ENCODE results near the gene SMAD7. TPM values are rescaled to one million over a fixed set of nuclear protein-coding genes. Genes with fewer than 3 reads are reported as not detected.

The SMAD7 gene
- total RNA-seq, 1 donor from 2014 or later: 24.3 TPM

DNA sequence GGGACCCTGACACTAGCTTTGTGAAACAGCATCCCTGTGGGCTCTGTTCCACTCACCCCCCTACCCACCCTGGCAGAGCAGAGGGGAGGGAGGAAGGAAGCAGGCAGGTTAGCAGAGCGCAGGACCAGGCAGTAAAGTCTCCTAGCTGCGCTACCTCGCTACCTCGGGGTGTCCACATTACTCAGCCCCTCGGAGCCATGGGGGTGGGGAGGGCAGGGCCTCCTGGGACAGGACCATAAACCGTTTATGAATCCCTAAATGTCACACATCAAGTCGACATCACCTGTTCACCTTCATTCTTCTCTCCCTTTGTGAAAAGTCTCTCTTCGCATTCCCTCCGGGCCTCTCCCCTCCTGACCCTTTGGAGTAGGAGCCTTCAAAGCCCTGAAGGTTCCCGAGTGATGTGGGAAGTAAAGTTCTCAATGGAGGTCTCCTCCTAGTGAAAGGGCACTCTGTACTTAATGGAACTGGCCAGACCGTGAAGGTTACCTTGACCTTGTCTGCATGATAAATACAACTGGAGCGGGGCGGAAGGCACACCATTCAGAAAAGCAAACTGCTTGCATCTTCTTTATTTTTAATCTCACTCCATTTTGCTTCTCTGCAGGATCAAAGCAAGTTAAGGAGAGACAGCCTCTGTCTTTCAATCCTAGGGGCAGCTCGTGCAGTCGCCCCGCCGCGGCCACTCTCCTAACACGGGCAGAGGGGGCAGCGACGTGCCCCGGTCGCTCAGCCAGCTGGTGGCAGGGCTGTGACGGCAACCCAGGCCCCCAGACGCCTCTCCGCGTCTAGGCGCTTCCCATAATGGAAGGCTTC is 23.7 kb upstream of the SMAD7 start:
- Mint-ChIP-seq H3K9me3 (ENCODE audit: low read depth) (no peaks in the 10 kb centered on the region), H3K27me3 (peaks cover 17% of the 10 kb centered on the region), H3K27ac (peak overlapping the region; percentile 96), H3K4me3 (ENCODE audit: low read depth) (peak overlapping the region; percentile 78), H3K4me1 (ENCODE audit: low read depth) (peaks cover 17% of the 10 kb centered on the region), H3K36me3 (ENCODE audit: insufficient read depth) (no peaks in the 10 kb centered on the region)
- DNase-seq (ENCODE audit: low spot score, unreplicated experiment): no peak
- TF ChIP-seq, protein P1, sequence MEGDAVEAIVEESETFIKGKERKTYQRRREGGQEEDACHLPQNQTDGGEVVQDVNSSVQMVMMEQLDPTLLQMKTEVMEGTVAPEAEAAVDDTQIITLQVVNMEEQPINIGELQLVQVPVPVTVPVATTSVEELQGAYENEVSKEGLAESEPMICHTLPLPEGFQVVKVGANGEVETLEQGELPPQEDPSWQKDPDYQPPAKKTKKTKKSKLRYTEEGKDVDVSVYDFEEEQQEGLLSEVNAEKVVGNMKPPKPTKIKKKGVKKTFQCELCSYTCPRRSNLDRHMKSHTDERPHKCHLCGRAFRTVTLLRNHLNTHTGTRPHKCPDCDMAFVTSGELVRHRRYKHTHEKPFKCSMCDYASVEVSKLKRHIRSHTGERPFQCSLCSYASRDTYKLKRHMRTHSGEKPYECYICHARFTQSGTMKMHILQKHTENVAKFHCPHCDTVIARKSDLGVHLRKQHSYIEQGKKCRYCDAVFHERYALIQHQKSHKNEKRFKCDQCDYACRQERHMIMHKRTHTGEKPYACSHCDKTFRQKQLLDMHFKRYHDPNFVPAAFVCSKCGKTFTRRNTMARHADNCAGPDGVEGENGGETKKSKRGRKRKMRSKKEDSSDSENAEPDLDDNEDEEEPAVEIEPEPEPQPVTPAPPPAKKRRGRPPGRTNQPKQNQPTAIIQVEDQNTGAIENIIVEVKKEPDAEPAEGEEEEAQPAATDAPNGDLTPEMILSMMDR (IDR thresholded peaks at IDR 0.05; ENCODE audit: unreplicated experiment): peak; percentile 20

DNA sequence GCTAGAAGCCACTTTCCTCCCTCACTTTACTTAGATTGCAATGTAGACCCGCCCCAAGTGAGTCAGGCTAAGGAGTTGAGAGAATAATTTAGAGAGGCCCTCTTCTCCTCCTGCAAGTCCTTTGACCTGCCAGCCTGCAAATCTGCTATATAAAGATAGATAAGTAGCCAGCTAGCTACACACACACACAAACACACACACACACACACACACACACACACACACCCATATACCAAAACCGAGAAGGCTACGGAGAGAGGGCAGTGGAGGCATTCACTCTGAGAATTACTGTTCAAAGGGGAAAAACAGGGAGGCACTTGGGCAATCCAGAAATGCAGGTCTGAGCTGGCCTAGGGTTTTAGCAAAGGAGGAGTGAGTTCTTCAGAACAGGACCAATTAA is 23.0 kb upstream of the SMAD7 start:
- peak overlapping the region; percentile 6 for H3K4me3 Mint-ChIP-seq (ENCODE audit: low read depth)
- DNase-seq (ENCODE audit: low spot score, unreplicated experiment): no peak
- TF ChIP-seq, protein P1 (IDR thresholded peaks at IDR 0.05; ENCODE audit: unreplicated experiment): no peak
- peaks cover 18% of the 10 kb centered on the region for H3K27me3 Mint-ChIP-seq
- H3K36me3 Mint-ChIP-seq (ENCODE audit: insufficient read depth): no peaks in the 10 kb centered on the region
- peak overlapping the region; percentile 62 for H3K27ac Mint-ChIP-seq
- peaks cover 17% of the 10 kb centered on the region for H3K4me1 Mint-ChIP-seq (ENCODE audit: low read depth)
- no peaks in the 10 kb centered on the region for H3K9me3 Mint-ChIP-seq (ENCODE audit: low read depth)

DNA sequence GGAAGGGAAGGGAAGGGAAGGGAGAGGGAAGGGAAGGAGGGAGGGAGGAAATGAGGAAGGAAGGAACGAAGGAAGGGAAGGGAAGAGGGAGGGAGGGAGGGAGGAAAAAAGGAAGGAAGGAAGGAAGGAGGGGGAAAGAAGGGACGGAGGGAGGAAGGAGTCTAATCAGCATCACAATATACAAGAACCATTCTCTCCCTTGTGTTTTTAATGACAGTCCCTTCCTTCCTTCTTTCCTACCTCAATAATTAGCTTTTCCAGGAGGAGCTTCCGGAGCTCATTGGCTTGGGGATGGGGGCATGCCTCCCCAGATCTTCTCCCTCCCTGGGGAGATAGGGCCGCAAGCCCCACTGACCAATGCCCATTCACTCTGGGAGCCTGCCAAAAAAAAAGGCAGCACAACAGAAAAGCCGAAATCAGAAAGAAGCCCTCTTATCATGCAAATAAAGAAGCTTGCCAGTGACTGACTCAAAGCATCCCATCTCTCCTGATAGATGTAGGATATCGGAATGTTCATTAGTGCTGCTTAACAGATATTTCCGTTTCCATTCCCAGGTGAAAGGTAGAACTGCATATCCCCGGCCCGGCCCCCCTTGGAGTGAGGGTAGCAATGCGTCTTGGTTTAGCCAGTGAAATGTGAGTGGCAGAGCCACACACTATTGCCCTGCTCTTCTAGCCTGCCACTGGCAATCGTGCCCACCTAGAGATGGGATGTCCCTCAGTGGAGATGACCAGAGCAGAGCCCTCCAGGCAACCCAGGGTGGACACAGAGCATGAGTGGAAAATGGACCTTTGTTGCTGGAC is 17.8 kb upstream of the SMAD7 start:
- no peak overlapping the region for H3K27ac Mint-ChIP-seq
- DNase-seq (ENCODE audit: low spot score, unreplicated experiment): no peak
- H3K4me3 Mint-ChIP-seq (ENCODE audit: low read depth): no peak overlapping the region
- peaks cover 13% of the 10 kb centered on the region for H3K4me1 Mint-ChIP-seq (ENCODE audit: low read depth)
- H3K27me3 Mint-ChIP-seq: peaks cover 8% of the 10 kb centered on the region
- TF ChIP-seq, protein P1 (IDR thresholded peaks at IDR 0.05; ENCODE audit: unreplicated experiment): no peak
- no peaks in the 10 kb centered on the region for H3K36me3 Mint-ChIP-seq (ENCODE audit: insufficient read depth)
- no peaks in the 10 kb centered on the region for H3K9me3 Mint-ChIP-seq (ENCODE audit: low read depth)

DNA sequence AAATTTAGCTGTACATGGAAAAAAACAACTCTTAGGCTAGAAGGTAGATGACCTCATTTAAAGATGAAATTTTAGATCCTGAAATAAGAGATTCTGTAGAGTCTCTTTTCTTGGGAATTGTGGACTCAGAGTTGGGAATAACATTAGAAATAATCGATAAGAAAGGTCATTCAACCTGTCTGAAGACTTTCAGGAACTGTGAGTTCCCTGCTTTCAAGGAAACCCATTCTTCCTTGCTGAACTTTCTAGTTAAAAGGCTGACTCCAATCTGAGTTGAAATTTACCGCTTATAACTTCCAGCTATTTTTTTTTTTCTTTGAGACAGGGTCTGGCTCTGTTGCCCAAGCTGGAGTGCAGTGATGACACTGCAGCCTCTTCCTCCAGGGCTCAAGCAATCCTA is 16.8 kb upstream of the SMAD7 start:
- Mint-ChIP-seq H3K27ac (no peak overlapping the region), H3K4me3 (ENCODE audit: low read depth) (no peak overlapping the region), H3K36me3 (ENCODE audit: insufficient read depth) (no peaks in the 10 kb centered on the region), H3K9me3 (ENCODE audit: low read depth) (no peaks in the 10 kb centered on the region), H3K4me1 (ENCODE audit: low read depth) (peaks cover 16% of the 10 kb centered on the region), H3K27me3 (peaks cover 9% of the 10 kb centered on the region)
- DNase-seq (ENCODE audit: low spot score, unreplicated experiment): no peak
- TF ChIP-seq, protein P1 (IDR thresholded peaks at IDR 0.05; ENCODE audit: unreplicated experiment): no peak

DNA sequence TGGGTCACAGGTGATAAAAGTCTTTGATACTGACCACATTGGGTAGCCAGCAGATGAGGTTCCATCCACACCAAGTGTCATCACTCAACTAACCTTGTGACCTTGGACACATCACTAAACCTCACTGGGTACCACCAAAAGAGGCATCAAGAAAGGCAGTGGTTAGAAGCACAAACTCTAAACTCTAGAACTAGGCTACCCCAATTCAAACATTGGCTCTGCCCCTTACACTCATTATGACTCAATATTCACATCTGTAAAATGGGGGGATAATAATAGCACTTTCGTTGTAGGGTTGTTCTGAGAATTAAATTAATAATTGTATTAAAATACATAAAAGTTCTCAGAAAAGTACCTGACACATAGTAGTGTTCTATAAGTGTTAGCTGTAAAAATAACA is 15.8 kb upstream of the SMAD7 start:
- no peak overlapping the region for H3K4me3 Mint-ChIP-seq (ENCODE audit: low read depth)
- DNase-seq (ENCODE audit: low spot score, unreplicated experiment): no peak
- no peak overlapping the region for H3K27ac Mint-ChIP-seq
- H3K9me3 Mint-ChIP-seq (ENCODE audit: low read depth): no peaks in the 10 kb centered on the region
- H3K27me3 Mint-ChIP-seq: peaks cover 13% of the 10 kb centered on the region
- H3K36me3 Mint-ChIP-seq (ENCODE audit: insufficient read depth): no peaks in the 10 kb centered on the region
- TF ChIP-seq, protein P1 (IDR thresholded peaks at IDR 0.05; ENCODE audit: unreplicated experiment): no peak
- H3K4me1 Mint-ChIP-seq (ENCODE audit: low read depth): peaks cover 20% of the 10 kb centered on the region
